ENCODE results near the gene AUTS2. TPM values are rescaled to one million over a fixed set of nuclear protein-coding genes. Genes with fewer than 3 reads are reported as not detected.

The AUTS2 gene
- total and polyA plus RNA-seq, 2 of the 8 experiments (the other 6 are each of a cell fraction or from before 2014, with no cell fraction given): 25.9 to 101 TPM

DNA sequence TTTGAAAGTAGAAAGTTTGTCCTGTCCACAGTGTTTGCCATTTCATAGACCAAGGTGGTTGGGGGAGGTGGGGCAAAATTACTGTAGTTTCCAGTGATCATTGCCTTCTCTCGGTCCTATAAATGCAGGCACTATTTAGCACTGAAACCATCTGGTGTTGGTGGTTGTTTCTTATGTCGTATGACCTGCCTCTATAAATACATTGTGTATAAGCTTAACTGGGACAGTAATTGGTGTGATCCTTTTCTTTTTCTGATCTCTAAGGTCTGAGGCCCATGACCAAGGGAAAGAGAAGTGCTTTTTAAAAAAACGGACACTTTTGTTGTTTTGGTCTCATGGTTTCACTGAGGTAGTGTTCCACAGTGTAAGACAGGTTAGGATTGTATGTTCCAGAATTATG is 63.1 kb downstream of the AUTS2 start:
- H3K4ac ChIP-seq (replicated peaks; ENCODE audit: insufficient read length, low read depth, low read length): no peak overlapping the region
- no peak overlapping the region for H4K8ac ChIP-seq (ENCODE audit: extremely low read depth, insufficient read depth, low read length)
- no peaks in the 10 kb centered on the region for H3K79me2 ChIP-seq (ENCODE audit: control insufficient read depth in 1 of 2, insufficient read depth in 2 of 2, low read length in 2 of 2)
- H3K23me2 ChIP-seq (ENCODE audit: low read depth, low read length): no peaks in the 10 kb centered on the region
- no peak overlapping the region for H2BK5ac ChIP-seq (ENCODE audit: low read depth, low read length)
- H3K18ac ChIP-seq (ENCODE audit: extremely low read depth, low read length): no peak overlapping the region
- H3K56ac ChIP-seq (replicated peaks; ENCODE audit: insufficient read length, low read depth, low read length): no peak overlapping the region
- H4K91ac ChIP-seq (replicated peaks; ENCODE audit: insufficient read length, low read length): no peak overlapping the region
- no peak overlapping the region for H2BK120ac ChIP-seq (replicated peaks; ENCODE audit: low read depth, low read length)
- no peak overlapping the region for H3K9ac ChIP-seq (replicated peaks in 1 of 4; ENCODE audit: extremely low read depth in 1 of 4, low read depth in 3 of 4, low read length in 3 of 4)
- H3K36me3 ChIP-seq (ENCODE audit: control insufficient read depth in 2 of 4, insufficient read depth in 4 of 4, low read length in 3 of 4): no peaks in the 10 kb centered on the region
- POLR2A ChIA-PET (ENCODE audit: partially characterized antibody): no interaction called here
- H4K20me1 ChIP-seq (replicated peaks in 1 of 2; ENCODE audit: control insufficient read depth in 1 of 2, insufficient read depth in 2 of 2, low read length in 2 of 2): no peaks in the 10 kb centered on the region
- H3K4me3 ChIP-seq (ENCODE audit: extremely low read depth in 1 of 4, insufficient read depth in 2 of 4, low read depth in 3 of 4, low read length in 4 of 4): no peak overlapping the region
- no peak overlapping the region for H2BK12ac ChIP-seq (ENCODE audit: low read depth, low read length)
- H2AK5ac ChIP-seq (ENCODE audit: low read depth, low read length): no peak overlapping the region
- H2AFZ ChIP-seq (ENCODE audit: low read length): no peak overlapping the region
- H3K27me3 ChIP-seq (replicated peaks in 1 of 4; ENCODE audit: control insufficient read depth in 3 of 4, extremely low read depth in 1 of 4, insufficient read depth in 3 of 4, low read length in 3 of 4): no peaks in the 10 kb centered on the region
- peaks cover 6 to 9% (median 8%) of the 10 kb centered on the region in 4 experiments; a peak in 6 of 7 replicates for H3K4me1 ChIP-seq (replicated peaks in 1 of 4; ENCODE audit: control insufficient read depth in 3 of 4, insufficient read depth in 4 of 4, low read length in 3 of 4)
- H2BK20ac ChIP-seq (ENCODE audit: low read length): no peak overlapping the region
- no peak for DNase-seq (ENCODE audit: low read depth in 1 of 2, low spot score in 2 of 2)
- no peak overlapping the region for H3K4me2 ChIP-seq (ENCODE audit: insufficient read depth in 1 of 2, low read depth in 2 of 2, low read length in 2 of 2)
- FAIRE-seq: peak; percentile 39
- H2BK15ac ChIP-seq (ENCODE audit: low read length): no peak overlapping the region
- H3K14ac ChIP-seq (ENCODE audit: insufficient read length): no peak overlapping the region
- no peaks in the 10 kb centered on the region; the same call in 1 of the 2 replicates for H3K79me1 ChIP-seq (ENCODE audit: low read depth, low read length)
- WGBS, 2 experiments (ENCODE audit: extremely low coverage in 1 of 2, insufficient coverage in 1 of 2, insufficient read length in 1 of 2, insufficient replicate concordance in 2 of 2, low coverage in 1 of 2, low lambda C conversion rate in 2 of 2, missing lambda C conversion rate in 1 of 2): 83% methylated on average over 3 of the region's 3 CpGs; no CpG with 5 or more reads in 1 of the 2 experiments
- no peak overlapping the region for H3K27ac ChIP-seq (ENCODE audit: low read depth, low read length)
- H3K23ac ChIP-seq (ENCODE audit: insufficient read length): no peak overlapping the region
- H4K5ac ChIP-seq (ENCODE audit: insufficient read length, low read depth, low read length): no peak overlapping the region
- CTCF ChIA-PET (ENCODE audit: partially characterized antibody): no interaction called here
- no peaks in the 10 kb centered on the region for H3K9me3 ChIP-seq (ENCODE audit: insufficient read depth in 2 of 2, low read depth in 1 of 2, low read length in 1 of 2)
- no peak for TF ChIP-seq RBBP5 (IDR thresholded peaks at IDR 0.05; ENCODE audit: borderline replicate concordance, low read depth, low read length)
- no peak for TF ChIP-seq RAD21 (IDR thresholded peaks at IDR 0.05 in 1 of 2, conservative IDR thresholded peaks at IDR 0.05 in 1 of 2; ENCODE audit: low read depth in 2 of 2, low read length in 2 of 2)
- TF ChIP-seq MAFK (IDR thresholded peaks at IDR 0.05; ENCODE audit: low read depth, low read length): no peak
- TF ChIP-seq TAF1 (IDR thresholded peaks at IDR 0.05; ENCODE audit: low read depth, low read length): no peak
- TF ChIP-seq, protein P1, sequence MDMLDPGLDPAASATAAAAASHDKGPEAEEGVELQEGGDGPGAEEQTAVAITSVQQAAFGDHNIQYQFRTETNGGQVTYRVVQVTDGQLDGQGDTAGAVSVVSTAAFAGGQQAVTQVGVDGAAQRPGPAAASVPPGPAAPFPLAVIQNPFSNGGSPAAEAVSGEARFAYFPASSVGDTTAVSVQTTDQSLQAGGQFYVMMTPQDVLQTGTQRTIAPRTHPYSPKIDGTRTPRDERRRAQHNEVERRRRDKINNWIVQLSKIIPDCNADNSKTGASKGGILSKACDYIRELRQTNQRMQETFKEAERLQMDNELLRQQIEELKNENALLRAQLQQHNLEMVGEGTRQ (IDR thresholded peaks at IDR 0.05; ENCODE audit: low read length): no peak
- TF ChIP-seq CEBPB (IDR thresholded peaks at IDR 0.05; ENCODE audit: low read depth, low read length): no peak
